ENCODE measurements around the gene CLINT1. TPM values are rescaled to one million over a fixed set of nuclear protein-coding genes. Genes with fewer than 3 reads are reported as not detected.
A peak's percentile ranks its signal among the peaks of the same experiment; 100 is the strongest.

CLINT1 gene
- total RNA-seq, 3 donors from 2014 or later = 90.0 to 99.1 (median 92.5) TPM

- no peaks in the 10 kb centered on the region for H3K9me3 Mint-ChIP-seq
- DNase-seq (no peak), ATAC-seq (no peak)
- peaks cover 2% of the 10 kb centered on the region for H3K27me3 Mint-ChIP-seq (ENCODE audit: low read depth)
- H3K4me1 Mint-ChIP-seq (ENCODE audit: low read depth) = peaks cover 3% of the 10 kb centered on the region
- no peaks in the 10 kb centered on the region for H3K36me3 Mint-ChIP-seq (ENCODE audit: insufficient read depth)
- no peak overlapping the region for H3K4me3 Mint-ChIP-seq
Measured at GRCh38 chr5:157770665-157771064, 88.3 kb downstream of the CLINT1 start.

GRCh38 chr5:157767689-157768088 is 91.3 kb downstream of the CLINT1 start:
- Mint-ChIP-seq H3K36me3 (ENCODE audit: insufficient read depth) (no peaks in the 10 kb centered on the region), H3K4me1 (ENCODE audit: low read depth) (peaks cover 3% of the 10 kb centered on the region), H3K9me3 (no peaks in the 10 kb centered on the region), H3K4me3 (no peak overlapping the region), H3K27me3 (ENCODE audit: low read depth) (no peaks in the 10 kb centered on the region)
- DNase-seq (no peak), ATAC-seq (no peak)

- Mint-ChIP-seq H3K27me3 (ENCODE audit: low read depth) (no peaks in the 10 kb centered on the region), H3K36me3 (ENCODE audit: insufficient read depth) (no peaks in the 10 kb centered on the region), H3K4me3 (no peak overlapping the region), H3K4me1 (ENCODE audit: low read depth) (no peaks in the 10 kb centered on the region), H3K9me3 (no peaks in the 10 kb centered on the region)
- no peak for DNase-seq
- ATAC-seq = no peak
Measured at GRCh38 chr5:157766902-157767301, 92.0 kb downstream of the CLINT1 start.

GRCh38 chr5:157766442-157766841 is 92.5 kb downstream of the CLINT1 start:
- H3K36me3 Mint-ChIP-seq (ENCODE audit: insufficient read depth) = no peaks in the 10 kb centered on the region
- ATAC-seq = no peak

GRCh38 chr5:157764531-157764930 is 94.4 kb downstream of the CLINT1 start:
- ATAC-seq (no peak), DNase-seq (no peak)
- H3K36me3 Mint-ChIP-seq (ENCODE audit: insufficient read depth) = peaks cover 5% of the 10 kb centered on the region
- H3K4me3 Mint-ChIP-seq = no peak overlapping the region
- no peaks in the 10 kb centered on the region for H3K4me1 Mint-ChIP-seq (ENCODE audit: low read depth)
- no peaks in the 10 kb centered on the region for H3K9me3 Mint-ChIP-seq
- no peaks in the 10 kb centered on the region for H3K27me3 Mint-ChIP-seq (ENCODE audit: low read depth)

More at GRCh38 chr5:157766442-157766841, 92.5 kb downstream of the CLINT1 start:
- no peak for DNase-seq
- no peak overlapping the region for H3K4me3 Mint-ChIP-seq
- no peaks in the 10 kb centered on the region for H3K4me1 Mint-ChIP-seq (ENCODE audit: low read depth)
- H3K27me3 Mint-ChIP-seq (ENCODE audit: low read depth) = no peaks in the 10 kb centered on the region
- H3K9me3 Mint-ChIP-seq = no peaks in the 10 kb centered on the region

GRCh38 chr5:157761690-157762621 is 97.0 kb downstream of the CLINT1 start:
- no peaks in the 10 kb centered on the region for H3K9me3 Mint-ChIP-seq
- peaks cover 1% of the 10 kb centered on the region for H3K4me1 Mint-ChIP-seq (ENCODE audit: low read depth)
- no peak for DNase-seq
- peak; percentile 85 to 89 for ATAC-seq
- no peaks in the 10 kb centered on the region for H3K27me3 Mint-ChIP-seq (ENCODE audit: low read depth)
- no peak overlapping the region for H3K4me3 Mint-ChIP-seq
- peaks cover 5% of the 10 kb centered on the region for H3K36me3 Mint-ChIP-seq (ENCODE audit: insufficient read depth)

- DNase-seq (no peak), ATAC-seq (no peak)
- no peak overlapping the region for H3K4me3 Mint-ChIP-seq
- peaks cover 17% of the 10 kb centered on the region for H3K36me3 Mint-ChIP-seq (ENCODE audit: insufficient read depth)
- peaks cover 1% of the 10 kb centered on the region for H3K4me1 Mint-ChIP-seq (ENCODE audit: low read depth)
- no peaks in the 10 kb centered on the region for H3K27me3 Mint-ChIP-seq (ENCODE audit: low read depth)
- H3K9me3 Mint-ChIP-seq = no peaks in the 10 kb centered on the region
Measured at GRCh38 chr5:157758706-157759105, 100.2 kb downstream of the CLINT1 start.

GRCh38 chr5:157756122-157756521 is 102.8 kb downstream of the CLINT1 start:
- ATAC-seq = no peak
- Mint-ChIP-seq H3K4me3 (no peak overlapping the region), H3K36me3 (ENCODE audit: insufficient read depth) (peaks cover 23% of the 10 kb centered on the region), H3K4me1 (ENCODE audit: low read depth) (peaks cover 1% of the 10 kb centered on the region), H3K27me3 (ENCODE audit: low read depth) (no peaks in the 10 kb centered on the region), H3K9me3 (no peaks in the 10 kb centered on the region)
- DNase-seq = no peak

GRCh38 chr5:157750320-157750719 is 108.6 kb downstream of the CLINT1 start:
- DNase-seq (no peak), ATAC-seq (no peak)
- Mint-ChIP-seq H3K27me3 (ENCODE audit: low read depth) (no peaks in the 10 kb centered on the region), H3K36me3 (ENCODE audit: insufficient read depth) (peaks cover 11% of the 10 kb centered on the region), H3K4me1 (ENCODE audit: low read depth) (peaks cover 21% of the 10 kb centered on the region), H3K4me3 (no peak overlapping the region), H3K9me3 (no peaks in the 10 kb centered on the region)

- DNase-seq (no peak), ATAC-seq (no peak)
- H3K9me3 Mint-ChIP-seq = no peaks in the 10 kb centered on the region
- no peak overlapping the region for H3K4me3 Mint-ChIP-seq
- no peaks in the 10 kb centered on the region for H3K27me3 Mint-ChIP-seq (ENCODE audit: low read depth)
- H3K4me1 Mint-ChIP-seq (ENCODE audit: low read depth) = peaks cover 29% of the 10 kb centered on the region
- peaks cover 9% of the 10 kb centered on the region for H3K36me3 Mint-ChIP-seq (ENCODE audit: insufficient read depth)
Measured at GRCh38 chr5:157749462-157749799, 109.5 kb downstream of the CLINT1 start.

GRCh38 chr5:157748760-157749461 is 110.0 kb downstream of the CLINT1 start:
- ATAC-seq (no peak), DNase-seq (no peak)
- no peaks in the 10 kb centered on the region for H3K27me3 Mint-ChIP-seq (ENCODE audit: low read depth)
- no peak overlapping the region for H3K4me3 Mint-ChIP-seq
- peaks cover 32% of the 10 kb centered on the region for H3K4me1 Mint-ChIP-seq (ENCODE audit: low read depth)
- no peaks in the 10 kb centered on the region for H3K9me3 Mint-ChIP-seq
- peaks cover 9% of the 10 kb centered on the region for H3K36me3 Mint-ChIP-seq (ENCODE audit: insufficient read depth)

- no peaks in the 10 kb centered on the region for H3K27me3 Mint-ChIP-seq (ENCODE audit: low read depth)
- no peaks in the 10 kb centered on the region for H3K9me3 Mint-ChIP-seq
- DNase-seq = no peak
- no peak for ATAC-seq
- H3K36me3 Mint-ChIP-seq (ENCODE audit: insufficient read depth) = peaks cover 8% of the 10 kb centered on the region
- peaks cover 35% of the 10 kb centered on the region for H3K4me1 Mint-ChIP-seq (ENCODE audit: low read depth)
- peak overlapping the region; percentile 5 for H3K4me3 Mint-ChIP-seq
Measured at GRCh38 chr5:157747766-157748700, 110.9 kb downstream of the CLINT1 start.

GRCh38 chr5:157747173-157747740 is 111.7 kb downstream of the CLINT1 start:
- Mint-ChIP-seq H3K9me3 (no peaks in the 10 kb centered on the region), H3K27me3 (ENCODE audit: low read depth) (no peaks in the 10 kb centered on the region), H3K36me3 (ENCODE audit: insufficient read depth) (peaks cover 5% of the 10 kb centered on the region), H3K4me3 (no peak overlapping the region), H3K4me1 (ENCODE audit: low read depth) (peaks cover 40% of the 10 kb centered on the region)
- DNase-seq (no peak), ATAC-seq (no peak)

GRCh38 chr5:157745041-157745456 is 113.9 kb downstream of the CLINT1 start:
- H3K4me3 Mint-ChIP-seq = peak overlapping the region; percentile 95
- H3K27me3 Mint-ChIP-seq (ENCODE audit: low read depth) = no peaks in the 10 kb centered on the region
- DNase-seq = no peak
- H3K4me1 Mint-ChIP-seq (ENCODE audit: low read depth) = peaks cover 37% of the 10 kb centered on the region
- peaks cover 2% of the 10 kb centered on the region for H3K36me3 Mint-ChIP-seq (ENCODE audit: insufficient read depth)
- no peaks in the 10 kb centered on the region for H3K9me3 Mint-ChIP-seq
- ATAC-seq = no peak

Measured in activated T-cell treated with anti-CD3 and anti-CD28 coated beads, Interleukin-2, amount 50 U/mL, for 4 hours (primary cell).